Mesothelial cell of epicardium (in vitro differentiated cells): ENCODE data around the gene SMPD3. TPM values are rescaled to one million over a fixed set of nuclear protein-coding genes. Genes with fewer than 3 reads are reported as not detected.
A peak's percentile ranks its signal among the peaks of the same experiment; 100 is the strongest.

Experiments
- DNase-seq, 2 experiments: peaks; one replicate each; pipeline ENCODE4 v3.0.0; 2021; ENCODE audit warnings: low spot score in 2 of 2; ENCODE audit not compliant: unreplicated experiment in 2 of 2
- H3K27ac Mint-ChIP-seq: 2 replicates; pipeline ENCODE4 v1.8.0; 2021; ENCODE audit warnings: mixed read lengths
- H3K27me3 Mint-ChIP-seq: 2 replicates; pipeline ENCODE4 v1.8.0; 2021; ENCODE audit warnings: low read depth, mixed read lengths
- H3K36me3 Mint-ChIP-seq: 2 replicates; pipeline ENCODE4 v1.8.0; 2021; ENCODE audit warnings: mixed read lengths
- H3K4me1 Mint-ChIP-seq: 2 replicates; pipeline ENCODE4 v1.8.0; 2021; ENCODE audit warnings: mixed read lengths
- H3K4me3 Mint-ChIP-seq: 2 replicates; pipeline ENCODE4 v1.8.0; 2021; ENCODE audit warnings: mild to moderate bottlenecking, moderate library complexity, mixed read lengths
- H3K9me3 Mint-ChIP-seq: 2 replicates; pipeline ENCODE4 v1.8.0; 2021; ENCODE audit warnings: mixed read lengths
- CTCF ChIP-seq: fragments of 200-600 bp; sonication (generic); IDR thresholded peaks from one replicate; pipeline ENCODE4 v1.5.0; 2021; ENCODE audit warnings: antibody characterized with exemption; ENCODE audit not compliant: unreplicated experiment
- total RNA-seq: library from RNA; stranded (reverse); gene quantifications from 3 replicates; pipeline ENCODE4 v1.2.1, GENCODE V29; 2021

Gene SMPD3
- total RNA-seq, 1 donor from 2014 or later: 0.20 TPM

DNA sequence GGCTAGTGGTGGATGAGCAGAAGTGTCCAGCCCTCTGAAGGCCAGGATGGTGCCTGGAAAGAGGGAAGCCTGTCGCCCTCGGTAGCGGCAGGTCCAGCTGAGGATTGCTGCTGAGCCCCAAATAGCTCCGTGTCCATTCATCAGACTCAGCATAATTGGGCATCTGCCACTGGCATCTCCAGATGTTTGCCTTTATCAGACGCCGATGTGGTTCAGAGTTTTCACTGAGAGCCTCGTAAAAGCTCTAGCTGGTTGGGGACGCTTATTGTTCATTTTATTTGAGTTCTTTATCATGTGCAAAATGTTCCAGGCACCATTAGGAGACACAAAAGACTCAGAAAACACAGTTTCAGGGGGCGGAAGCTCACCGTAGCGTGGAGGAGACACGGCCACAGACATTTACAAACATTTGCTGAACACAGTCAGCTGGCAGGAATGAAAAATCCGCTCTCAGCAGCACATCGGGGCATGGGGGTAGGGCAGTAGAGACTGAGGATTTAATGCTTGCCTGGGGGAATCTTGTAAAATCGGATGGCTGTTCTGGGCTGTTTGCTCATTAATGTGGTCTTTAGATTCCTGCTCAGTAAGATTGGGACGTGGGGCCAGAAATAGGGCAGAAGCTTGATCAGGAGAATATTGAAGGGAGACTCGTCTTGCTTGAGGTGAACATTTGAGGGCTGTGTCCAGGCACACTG lies 41.7 kb downstream of the SMPD3 start:
- H3K4me1 Mint-ChIP-seq: peaks cover 13% of the 10 kb centered on the region
- TF ChIP-seq CTCF: no peak
- H3K9me3 Mint-ChIP-seq: no peaks in the 10 kb centered on the region
- H3K27ac Mint-ChIP-seq: peak overlapping the region; percentile 71
- H3K27me3 Mint-ChIP-seq: no peaks in the 10 kb centered on the region
- H3K36me3 Mint-ChIP-seq: no peaks in the 10 kb centered on the region
- no peak for DNase-seq
- H3K4me3 Mint-ChIP-seq: peak overlapping the region; percentile 43

DNA sequence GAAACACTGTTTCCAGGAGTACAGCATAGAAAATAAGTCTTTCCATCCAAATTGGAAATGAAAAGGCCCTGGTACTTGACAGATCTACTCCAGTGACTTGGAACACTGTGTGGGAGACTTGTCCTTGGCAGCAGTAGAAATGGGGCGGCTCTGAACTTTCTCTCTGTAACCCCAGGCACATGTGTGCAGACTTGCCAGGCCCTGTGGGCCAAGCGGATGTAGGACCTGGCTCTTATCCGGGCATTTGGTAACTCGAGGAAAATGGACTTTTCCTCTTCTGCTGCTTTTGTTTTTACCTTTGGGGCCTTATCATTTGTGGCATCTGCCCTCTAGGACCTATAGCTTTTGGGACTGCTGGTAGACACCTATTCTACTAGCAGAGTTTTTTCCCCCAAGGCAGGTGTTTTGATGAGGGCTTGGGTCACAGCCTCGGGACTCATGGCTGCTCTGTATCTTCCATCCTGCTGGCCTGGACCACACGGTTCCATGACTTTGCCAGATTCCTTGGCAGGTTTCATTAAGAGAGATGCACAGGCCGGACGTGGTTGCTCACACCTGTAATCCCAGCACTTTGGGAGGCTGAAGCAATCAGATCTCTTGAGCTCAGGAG lies 43.5 kb downstream of the SMPD3 start:
- Mint-ChIP-seq H3K36me3 (no peaks in the 10 kb centered on the region), H3K27me3 (no peaks in the 10 kb centered on the region), H3K27ac (no peak overlapping the region), H3K4me1 (peaks cover 13% of the 10 kb centered on the region), H3K4me3 (no peak overlapping the region), H3K9me3 (no peaks in the 10 kb centered on the region)
- no peak for DNase-seq
- no peak for TF ChIP-seq CTCF

DNA sequence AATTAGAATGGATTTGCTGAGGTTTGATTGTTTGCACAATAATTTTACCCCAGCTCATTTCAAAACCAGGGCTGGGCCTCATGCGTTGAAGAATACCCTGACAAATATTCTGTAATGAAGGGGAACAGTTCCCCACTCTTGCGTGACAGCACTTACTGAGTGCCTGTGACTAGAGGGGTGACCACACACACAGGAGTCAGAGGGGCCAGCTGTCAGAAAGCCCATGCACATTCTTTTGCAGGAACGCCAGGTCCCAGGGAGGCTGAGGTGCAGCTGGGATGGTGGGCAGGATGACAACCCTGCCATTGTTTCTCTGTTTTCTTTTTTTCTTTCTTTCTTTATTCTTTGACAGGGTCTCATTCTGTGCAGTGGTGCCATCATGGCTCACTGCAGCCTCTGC lies 44.6 kb downstream of the SMPD3 start:
- TF ChIP-seq CTCF: no peak
- H3K36me3 Mint-ChIP-seq: no peaks in the 10 kb centered on the region
- no peak overlapping the region for H3K27ac Mint-ChIP-seq
- peaks cover 10% of the 10 kb centered on the region for H3K4me1 Mint-ChIP-seq
- DNase-seq: no peak
- no peaks in the 10 kb centered on the region for H3K27me3 Mint-ChIP-seq
- H3K9me3 Mint-ChIP-seq: no peaks in the 10 kb centered on the region
- H3K4me3 Mint-ChIP-seq: no peak overlapping the region

DNA sequence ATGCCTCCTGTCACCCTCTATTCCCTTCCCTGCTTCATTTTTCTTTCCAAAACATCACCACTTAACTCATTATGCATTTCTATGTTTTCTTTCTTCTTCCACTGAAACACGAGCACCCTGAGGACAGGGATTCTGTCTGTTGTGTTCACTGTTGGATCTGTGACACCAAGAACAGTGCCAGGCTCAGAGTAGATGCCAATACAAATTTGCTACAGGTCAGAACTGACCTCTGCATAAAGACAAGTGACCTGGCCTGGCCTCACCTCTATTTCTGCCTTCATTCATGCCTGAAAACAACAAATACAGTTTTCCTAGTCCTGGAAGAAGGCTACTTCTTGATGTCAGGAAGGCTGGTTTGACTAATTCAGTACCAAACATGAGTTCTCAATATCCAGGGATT lies 45.1 kb downstream of the SMPD3 start:
- Mint-ChIP-seq H3K27ac (no peak overlapping the region), H3K4me1 (peaks cover 10% of the 10 kb centered on the region)

DNA sequence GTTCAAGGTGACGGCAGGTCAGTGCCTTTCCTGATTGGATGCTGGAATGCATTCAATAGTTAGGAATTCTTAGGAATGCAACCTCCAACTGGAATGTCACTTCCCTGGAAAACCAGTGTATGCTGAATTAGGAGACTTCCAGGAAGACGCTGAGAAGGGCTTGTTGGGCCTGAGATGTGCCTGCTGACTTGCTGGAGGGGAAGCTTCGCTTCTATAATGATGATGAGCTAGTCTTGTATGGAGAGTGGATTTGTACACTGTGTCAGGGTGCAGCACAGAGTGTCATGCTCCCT lies 45.6 kb downstream of the SMPD3 start:
- Mint-ChIP-seq H3K27ac (no peak overlapping the region), H3K27me3 (peaks cover under 1% of the 10 kb centered on the region), H3K9me3 (no peaks in the 10 kb centered on the region), H3K4me3 (no peak overlapping the region), H3K4me1 (peaks cover 10% of the 10 kb centered on the region), H3K36me3 (no peaks in the 10 kb centered on the region)
- TF ChIP-seq CTCF: no peak
- DNase-seq: no peak

More for the DNA sequence above, 45.1 kb downstream of the SMPD3 start:
- Mint-ChIP-seq H3K36me3 (no peaks in the 10 kb centered on the region), H3K27me3 (no peaks in the 10 kb centered on the region), H3K4me3 (no peak overlapping the region), H3K9me3 (no peaks in the 10 kb centered on the region)
- DNase-seq: no peak
- TF ChIP-seq CTCF: no peak
